Endothelial cell of coronary artery (primary cell): ENCODE measurements around the gene SGTB. TPM values are rescaled to one million over a fixed set of nuclear protein-coding genes. Genes with fewer than 3 reads are reported as not detected.

Source experiments
- total RNA-seq: library from RNA; depleted of rRNA; stranded (reverse); fragments of >200 nt; gene quantifications from 2 replicates; pipeline ENCODE4 v1.2.3, GENCODE V29; 2014

SGTB gene, protein sequence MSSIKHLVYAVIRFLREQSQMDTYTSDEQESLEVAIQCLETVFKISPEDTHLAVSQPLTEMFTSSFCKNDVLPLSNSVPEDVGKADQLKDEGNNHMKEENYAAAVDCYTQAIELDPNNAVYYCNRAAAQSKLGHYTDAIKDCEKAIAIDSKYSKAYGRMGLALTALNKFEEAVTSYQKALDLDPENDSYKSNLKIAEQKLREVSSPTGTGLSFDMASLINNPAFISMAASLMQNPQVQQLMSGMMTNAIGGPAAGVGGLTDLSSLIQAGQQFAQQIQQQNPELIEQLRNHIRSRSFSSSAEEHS
- total RNA-seq: 6.8 and 9.3 TPM in 2 replicates

DNA sequence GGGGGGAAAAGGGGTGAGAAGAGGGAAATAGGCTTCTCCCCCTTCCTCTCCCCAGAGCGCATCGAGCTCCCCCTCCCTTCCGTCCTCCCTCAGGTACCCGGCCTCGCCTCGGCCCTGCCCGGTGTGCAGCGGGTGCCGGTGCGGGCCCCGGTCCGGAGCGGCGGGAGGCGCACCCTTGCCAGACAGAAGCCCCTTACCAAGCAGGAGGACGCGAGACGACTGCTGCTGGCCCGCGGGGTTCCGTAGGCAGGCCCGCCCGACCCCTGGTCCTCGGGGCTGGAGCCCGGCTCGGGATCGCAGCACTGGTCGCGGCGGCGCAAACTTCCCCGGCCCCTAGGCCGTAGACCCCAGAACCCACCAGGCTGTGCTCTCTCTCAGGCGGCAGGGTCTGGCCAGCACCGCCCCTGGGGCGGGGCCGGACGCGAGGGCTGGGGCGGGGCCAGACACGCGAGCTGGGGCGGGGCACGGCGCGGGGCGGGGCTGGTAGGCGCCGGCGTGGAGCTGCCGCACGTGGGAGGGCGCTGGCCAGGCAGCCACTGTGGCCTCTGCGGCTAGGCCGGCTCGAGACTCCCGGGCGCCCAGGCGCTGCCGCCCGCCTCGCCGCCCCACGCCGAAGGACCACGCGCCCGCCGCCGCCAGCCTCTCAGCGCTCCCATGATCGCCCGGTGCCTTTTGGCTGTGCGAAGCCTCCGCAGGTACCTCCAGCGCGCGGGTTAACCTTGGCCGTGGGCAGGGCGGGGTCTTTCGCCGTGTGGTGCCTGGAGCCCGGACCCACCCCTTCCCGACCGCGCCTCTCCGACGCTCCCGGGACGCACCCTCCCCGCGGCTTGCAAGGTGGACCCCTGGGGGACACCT lies at the start of gene SGTB, which contains the start of gene NLN:
Gene SGTB (minus strand): TSS at position 390 of the 855 bp plus-strand sequence. CDS start 1,302 bp downstream, outside the sequence.
Gene NLN (plus strand): TSS at position 486 of the 855 bp plus-strand sequence. CDS start 169 bp downstream, at position 655.

DNA sequence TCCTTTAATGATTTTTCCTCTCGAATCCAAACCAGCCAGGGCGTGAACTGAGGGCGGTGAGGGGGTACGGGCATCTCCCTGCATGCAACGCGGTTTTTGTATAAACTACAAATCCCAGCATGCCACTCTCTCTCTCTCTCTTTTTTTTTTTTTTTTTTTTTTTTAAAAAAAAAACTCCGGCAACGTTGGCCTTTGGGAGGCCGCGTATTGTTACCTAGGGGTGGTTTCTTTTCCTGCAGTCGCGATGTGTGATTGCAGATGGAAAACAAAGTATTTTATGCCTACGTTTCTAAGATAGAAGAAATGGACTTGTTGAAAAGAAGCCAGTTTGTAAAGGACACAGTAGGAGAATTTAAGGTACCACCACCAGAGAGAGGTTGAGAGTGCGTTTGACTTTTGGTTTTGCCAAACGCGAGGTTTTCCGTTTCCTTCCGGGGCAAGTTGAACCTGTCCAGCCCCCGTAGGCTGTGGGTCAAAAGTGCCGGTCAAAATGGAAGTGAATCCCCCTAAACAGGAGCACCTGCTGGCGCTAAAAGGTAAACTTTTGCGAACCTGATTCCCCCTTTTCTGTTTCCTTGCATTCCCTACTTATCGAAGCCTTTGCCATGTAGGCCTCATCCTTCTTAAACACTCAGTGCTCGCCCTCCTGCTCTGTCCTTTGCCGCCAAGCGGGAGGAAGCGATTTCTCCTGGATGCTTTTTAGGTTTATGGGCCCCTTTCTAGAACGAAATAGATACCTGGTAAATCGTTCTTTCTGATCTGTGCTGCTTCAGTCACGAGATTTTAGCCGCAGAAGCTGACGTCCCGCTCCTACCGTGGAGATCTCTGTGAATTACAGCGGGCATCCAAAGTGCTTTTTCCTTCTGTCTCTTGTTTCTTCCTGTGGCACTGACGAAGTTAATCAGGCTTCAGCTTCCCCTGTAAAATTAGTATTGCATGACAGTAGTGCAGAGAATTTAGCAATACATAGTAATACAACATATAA lies 97.0 kb downstream of the SGTB start, which contains the start of the genes SHLD3 and TRAPPC13:
Gene SHLD3 (plus strand): TSS at position 457 of the 985 bp plus-strand sequence. CDS start 4,561 bp downstream, outside the sequence.
Gene TRAPPC13 (plus strand): TSS at position 457 of the 985 bp plus-strand sequence. CDS start 34 bp downstream, at position 491.

DNA sequence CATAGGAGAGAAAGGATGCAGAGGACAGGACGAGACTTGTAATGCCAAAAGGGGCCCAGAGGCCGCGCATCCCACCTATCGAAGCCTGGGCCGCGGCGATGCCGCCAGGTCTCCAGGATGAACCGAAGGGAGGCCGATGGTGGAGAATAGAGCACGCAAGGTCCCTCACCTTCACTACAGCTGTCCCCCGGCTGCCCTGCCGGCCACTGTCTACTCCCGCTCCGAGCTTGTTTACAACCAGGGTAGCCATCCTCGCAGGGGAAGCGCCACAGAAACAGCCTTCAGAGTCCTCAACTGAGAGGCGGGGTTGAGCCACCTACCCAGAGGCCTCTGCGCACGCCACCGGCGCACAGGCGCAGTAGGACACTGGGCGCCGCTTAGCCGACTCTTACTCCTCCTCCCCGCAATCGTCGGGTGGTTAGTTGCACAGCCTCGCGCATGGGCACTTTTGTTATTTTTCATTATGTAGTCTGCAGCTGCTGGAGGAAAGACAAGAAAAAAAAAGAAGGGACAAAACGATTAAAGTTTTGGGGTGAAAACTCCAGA lies 97.8 kb downstream of the SGTB start, which contains the start of gene TRIM23:
Gene TRIM23 (minus strand): TSS at position 309 of the 546 bp plus-strand sequence. CDS start 59 bp downstream, at position 250.

Other genes starting within 250 kb of the SGTB start
- gene ADAMTS6, start 240.2 kb downstream of the SGTB start, total RNA-seq: 40.3 and 77.9 TPM in 2 replicates
- 12.1 and 20.7 TPM in 2 replicates for gene CENPK, start 158.9 kb downstream of the SGTB start, total RNA-seq
- gene PPWD1, start 158.8 kb downstream of the SGTB start, total RNA-seq: 30.5 and 38.9 TPM in 2 replicates
- gene TRIM23, start 97.8 kb downstream of the SGTB start, total RNA-seq: 18.4 and 27.3 TPM in 2 replicates
- gene SHLD3, start 97.1 kb downstream of the SGTB start, total RNA-seq: 3.6 and 4.1 TPM in 2 replicates
- 23.8 and 24.1 TPM in 2 replicates for gene TRAPPC13, start 97.1 kb downstream of the SGTB start, total RNA-seq
- gene NLN, start 96 bp upstream of the SGTB start, total RNA-seq: 35.7 and 38.0 TPM in 2 replicates
- 43.3 and 47.2 TPM in 2 replicates for gene ERBIN, start 204.5 kb upstream of the SGTB start, total RNA-seq